Cortex of kidney (tissue), 1 donor: ENCODE data around the gene C2orf72.
"Not testable (repeated sequence)": the region's sequence is repeated elsewhere in the genome, so short reads cannot be mapped to it uniquely, and the experiment has no call there.

Source experiments
- DNase-seq: peaks from one replicate; lab custom pipeline; 2025; lab: John Stamatoyannopoulos, UW

C2orf72 gene

DNA sequence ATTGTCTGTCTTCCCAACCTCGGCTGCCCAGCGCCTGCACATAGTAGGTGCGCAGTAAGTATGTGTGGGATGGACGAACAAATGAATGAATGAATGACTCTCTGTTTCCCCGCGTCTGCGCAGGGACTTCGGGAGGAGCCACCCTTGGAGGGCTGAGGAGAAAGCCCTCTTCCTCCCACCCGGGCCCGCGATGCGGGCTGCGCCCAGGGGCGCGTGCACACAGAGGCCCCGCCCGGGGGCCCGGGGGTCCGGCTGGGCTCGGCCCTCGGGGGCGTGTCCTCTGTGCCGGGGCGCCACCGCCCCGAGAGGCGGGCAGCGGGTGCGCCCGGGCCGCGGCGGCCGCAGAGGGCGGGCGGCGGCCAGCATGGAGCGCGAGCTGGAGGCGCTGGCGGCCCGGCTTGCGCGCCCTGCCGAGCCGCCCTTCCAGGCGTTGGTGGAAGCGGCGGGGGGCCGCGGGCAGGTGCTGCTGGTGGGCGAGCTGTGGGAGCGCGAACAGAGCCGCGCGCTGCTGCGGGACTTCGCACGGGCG, at the start of gene C2orf72:
Gene C2orf72 (plus strand): TSS at position 322 of the 529 bp plus-strand sequence. CDS start 43 bp downstream, at position 365.
- no peak for DNase-seq

- no peak for DNase-seq
Observed at GRCh38 chr2:230989731-230990130, 47.6 kb upstream of the C2orf72 start.

- no peak for DNase-seq
Observed at GRCh38 chr2:230990131-230990898, 47.0 kb upstream of the C2orf72 start.

DNA sequence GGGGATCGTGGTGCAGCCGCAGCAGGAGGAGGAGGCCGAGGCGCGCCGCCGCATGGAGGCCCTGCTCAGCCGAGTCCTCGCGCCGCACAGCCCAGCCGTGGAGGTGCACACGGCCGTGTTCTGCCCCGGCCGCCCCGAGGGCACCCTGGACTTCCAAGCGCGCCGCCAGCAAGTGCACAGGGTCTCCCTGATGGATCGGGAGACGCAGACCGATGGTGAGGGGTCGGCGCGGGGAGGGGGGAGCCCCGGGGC, 46.5 kb upstream of the C2orf72 start:
- DNase-seq: no peak

DNA sequence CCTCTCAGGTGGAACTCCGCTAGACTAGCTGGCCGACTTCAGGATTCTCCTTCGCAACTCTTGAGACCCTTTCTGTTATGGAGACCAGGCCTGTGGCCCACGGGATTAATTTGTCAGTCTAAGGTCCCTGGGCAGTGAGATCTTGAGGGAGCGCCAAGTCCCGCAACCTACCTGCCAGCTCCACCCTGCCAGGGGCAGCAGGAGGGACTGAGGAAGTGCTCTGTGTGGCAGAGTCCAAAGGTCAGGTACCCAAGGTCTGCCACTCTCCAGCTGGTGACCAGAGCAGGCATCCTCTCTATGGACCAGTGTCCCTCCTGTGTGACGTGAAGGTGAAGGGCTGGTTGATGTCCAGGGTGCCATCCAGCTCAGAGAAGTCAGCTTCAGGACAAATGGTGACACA, 45.7 kb upstream of the C2orf72 start:
- DNase-seq: no peak

- no peak for DNase-seq
Observed at GRCh38 chr2:230995821-230996220, 41.5 kb upstream of the C2orf72 start, which contains the start of gene SPATA3. TSS of gene SPATA3 (plus strand) at chr2:230996121. CDS start at chr2:230996234, 113 bp downstream.

DNA sequence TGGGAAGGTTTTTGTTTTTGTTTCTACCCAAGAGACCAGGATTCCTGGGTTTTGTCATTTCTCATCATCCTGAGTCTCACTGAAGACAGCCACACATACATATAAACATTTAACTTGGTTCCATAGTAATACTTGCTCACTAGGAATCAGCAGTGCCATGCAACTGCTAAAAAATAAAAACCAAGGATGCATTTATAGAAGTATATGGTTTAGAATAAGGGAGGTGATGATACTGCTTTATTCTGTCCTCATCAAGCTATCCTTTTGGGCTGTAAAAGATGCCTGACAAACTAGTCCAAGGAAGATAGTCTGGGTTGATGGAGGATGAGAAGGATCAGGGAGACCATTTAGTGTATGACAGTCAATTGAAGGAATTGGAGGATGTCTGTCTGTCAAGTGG, 40.7 kb upstream of the C2orf72 start:
- no peak for DNase-seq

GRCh38 chr2:230998882-230999281, 38.4 kb upstream of the C2orf72 start:
- no peak for DNase-seq

DNA sequence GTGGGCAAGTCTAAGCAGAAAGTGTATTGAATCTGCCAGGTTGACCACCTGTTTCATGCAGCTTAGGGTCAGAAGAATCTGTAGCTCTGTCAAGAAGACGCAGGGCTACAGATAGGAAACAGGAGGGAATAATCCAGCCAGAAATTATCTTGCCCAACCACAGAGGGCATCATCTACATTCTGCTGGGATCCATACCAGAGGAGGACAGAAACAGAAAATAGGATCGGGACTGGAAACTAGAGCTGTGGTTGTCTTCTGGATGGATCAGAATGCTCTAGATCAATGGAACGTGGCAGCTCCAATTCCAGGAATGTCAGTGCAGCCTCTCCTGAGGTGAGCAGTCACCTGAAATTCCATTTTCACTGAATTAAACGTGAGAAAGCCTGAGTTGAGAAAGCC, 37.8 kb upstream of the C2orf72 start:
- DNase-seq: no peak

DNA sequence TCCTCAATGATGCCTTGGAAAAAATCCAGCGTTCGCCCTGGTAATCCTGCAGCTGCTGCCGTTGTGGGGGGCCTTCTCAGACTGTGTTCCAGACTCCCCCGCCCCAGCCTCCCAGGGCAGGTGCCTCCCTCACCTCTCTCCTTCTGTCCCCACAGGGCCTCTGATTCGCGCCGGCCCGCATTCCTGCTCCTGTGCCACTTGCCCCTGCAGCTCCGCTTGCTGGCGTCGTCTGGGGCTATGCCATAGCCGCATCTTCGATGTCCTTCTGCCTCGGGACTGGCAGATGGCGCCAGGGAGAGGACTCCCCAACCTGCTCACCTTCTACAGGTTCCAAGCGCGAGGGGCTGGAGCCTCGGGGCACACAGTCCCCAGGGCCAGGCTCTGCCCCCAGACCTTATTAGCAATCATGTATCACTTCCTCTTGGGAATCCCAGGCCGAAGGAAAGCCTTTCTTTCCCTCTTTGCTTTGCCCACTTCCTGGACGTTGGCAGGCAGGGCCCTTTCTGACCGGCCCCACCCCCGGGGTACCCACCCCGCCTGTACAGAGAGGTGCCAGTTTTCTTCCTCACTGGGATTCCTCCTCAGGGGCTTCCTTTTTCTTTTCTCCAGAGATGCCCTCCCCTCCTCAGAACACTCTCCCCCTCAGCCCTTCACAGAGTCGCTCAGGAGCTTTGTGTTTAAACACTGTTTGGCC, 37.0 kb upstream of the C2orf72 start:
- no peak for DNase-seq

DNA sequence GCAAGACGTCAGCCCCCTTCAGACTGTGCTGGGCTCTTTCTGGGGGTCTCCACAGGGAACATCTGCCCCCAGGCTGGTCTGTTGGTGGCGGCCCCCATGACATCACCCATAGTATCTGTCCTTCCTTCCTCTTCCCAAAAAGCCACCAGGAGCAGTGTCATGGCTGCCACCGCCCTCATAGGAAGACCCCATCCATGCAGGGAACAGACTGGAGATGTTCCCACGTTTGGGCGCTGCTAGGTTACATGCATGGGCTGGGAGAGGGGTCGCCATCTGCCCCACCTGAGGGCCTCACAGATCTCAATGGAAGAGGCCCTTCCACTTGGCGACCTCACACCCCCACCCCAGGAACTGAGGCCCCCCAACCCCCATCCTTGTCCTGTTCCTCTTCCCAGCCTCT, 36.3 kb upstream of the C2orf72 start:
- no peak for DNase-seq

DNA sequence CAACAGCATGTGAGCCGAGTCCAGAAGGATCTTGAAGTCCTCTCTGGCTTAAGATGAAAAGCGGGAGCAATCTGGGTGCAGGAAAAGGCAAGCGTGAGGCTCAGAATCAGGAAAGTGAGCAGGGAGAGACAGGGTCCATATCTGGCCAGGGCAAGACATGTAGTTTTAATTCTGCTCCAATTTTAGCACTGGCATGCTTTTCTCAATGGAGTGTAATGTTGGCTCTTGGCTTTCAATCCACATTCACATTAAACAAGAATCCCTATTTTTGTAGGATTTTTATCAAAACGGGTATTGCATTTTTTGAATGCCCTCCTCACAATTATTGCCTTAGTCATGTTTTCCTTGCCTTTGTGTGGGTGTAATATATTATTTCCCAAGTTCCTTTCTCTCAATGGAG, 35.4 kb upstream of the C2orf72 start:
- DNase-seq: no peak

GRCh38 chr2:231002641-231003040, 34.7 kb upstream of the C2orf72 start:
- no peak for DNase-seq

- no peak for DNase-seq
Observed at GRCh38 chr2:231003186-231003585, 34.1 kb upstream of the C2orf72 start.

GRCh38 chr2:231004930-231005329, 32.4 kb upstream of the C2orf72 start:
- DNase-seq: not testable (repeated sequence)

DNA sequence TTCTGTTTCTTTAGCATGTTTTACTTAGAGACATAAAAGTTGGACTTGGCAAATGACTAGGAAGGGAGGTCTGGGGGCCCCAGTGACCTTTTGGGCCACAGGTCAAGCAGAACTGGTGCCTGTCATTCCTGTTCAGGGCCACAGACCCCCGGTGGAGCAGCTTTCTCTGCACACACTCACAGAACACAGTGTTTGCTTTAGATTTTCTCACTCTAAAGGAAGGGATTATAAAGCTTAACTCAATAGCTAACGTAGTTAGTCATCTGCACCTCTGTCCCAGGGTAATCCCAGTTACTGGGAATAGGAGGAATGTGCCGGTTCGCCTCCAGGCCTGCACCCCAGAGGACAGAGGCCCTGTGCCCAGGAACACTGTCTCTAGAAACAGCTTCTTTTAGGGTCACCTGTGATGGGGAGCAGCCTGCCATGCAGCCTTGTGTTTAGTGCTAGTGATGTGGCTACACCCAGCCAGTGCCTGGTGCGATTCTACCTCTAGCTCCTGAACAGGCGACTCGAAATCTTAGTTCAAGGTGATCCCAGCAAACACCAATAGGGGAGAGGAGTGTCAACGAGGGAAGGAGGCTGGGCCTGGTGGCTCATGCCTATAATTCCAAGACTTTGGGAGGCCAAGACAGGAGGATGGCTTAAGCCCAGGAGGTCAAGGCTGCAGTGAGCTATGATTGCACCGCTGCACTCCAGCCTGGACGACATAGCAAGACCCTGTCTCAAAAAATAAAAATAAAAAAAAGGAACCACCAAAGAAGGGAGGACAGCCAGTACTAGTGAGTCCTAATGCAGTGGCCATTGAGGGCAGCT, 29.8 kb upstream of the C2orf72 start:
- DNase-seq: no peak

- no peak for DNase-seq
Observed at GRCh38 chr2:231008131-231008530, 29.2 kb upstream of the C2orf72 start.

- DNase-seq: no peak
Observed at GRCh38 chr2:231009236-231009919, 27.9 kb upstream of the C2orf72 start.

GRCh38 chr2:231010201-231010730, 27.1 kb upstream of the C2orf72 start:
- no peak for DNase-seq

DNA sequence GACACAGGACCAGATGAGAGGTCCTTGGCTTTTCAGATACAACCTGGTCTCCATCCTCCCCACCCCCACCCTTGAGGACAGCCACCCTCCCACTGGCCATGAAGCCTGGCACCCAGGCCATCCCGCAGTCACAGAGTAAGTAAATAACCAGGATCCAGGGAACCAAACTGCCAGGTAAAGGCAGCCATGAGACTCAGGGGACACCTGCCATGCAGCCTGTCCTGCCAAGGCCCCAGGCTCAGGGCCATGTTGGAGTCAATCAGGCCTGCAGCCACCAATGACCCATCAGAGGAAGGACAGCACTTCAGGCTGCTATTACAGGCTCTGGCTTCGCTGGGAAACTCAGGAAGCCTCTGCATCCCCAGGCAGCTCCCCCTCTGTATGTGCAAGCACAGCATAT, 25.8 kb upstream of the C2orf72 start:
- DNase-seq: no peak

DNA sequence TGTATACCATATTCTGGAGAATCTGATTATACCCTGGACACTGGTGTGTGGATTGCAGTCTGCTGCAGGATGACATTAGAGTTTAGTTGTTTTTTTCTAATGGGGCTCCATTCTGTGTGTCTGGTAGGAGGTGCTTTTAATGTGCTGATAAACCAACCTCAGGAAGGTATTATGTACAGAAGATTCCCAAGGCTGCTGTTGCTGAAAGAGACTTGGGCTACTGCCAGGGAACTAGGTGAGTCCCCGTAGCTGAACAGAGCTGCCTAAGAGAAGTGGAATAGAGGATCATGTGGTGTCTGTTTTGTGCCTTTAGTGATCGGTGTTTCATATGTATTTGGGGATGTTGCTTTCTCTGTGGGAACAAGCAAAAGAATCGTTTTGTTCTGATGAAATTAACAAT, 24.9 kb upstream of the C2orf72 start:
- DNase-seq: no peak

DNA sequence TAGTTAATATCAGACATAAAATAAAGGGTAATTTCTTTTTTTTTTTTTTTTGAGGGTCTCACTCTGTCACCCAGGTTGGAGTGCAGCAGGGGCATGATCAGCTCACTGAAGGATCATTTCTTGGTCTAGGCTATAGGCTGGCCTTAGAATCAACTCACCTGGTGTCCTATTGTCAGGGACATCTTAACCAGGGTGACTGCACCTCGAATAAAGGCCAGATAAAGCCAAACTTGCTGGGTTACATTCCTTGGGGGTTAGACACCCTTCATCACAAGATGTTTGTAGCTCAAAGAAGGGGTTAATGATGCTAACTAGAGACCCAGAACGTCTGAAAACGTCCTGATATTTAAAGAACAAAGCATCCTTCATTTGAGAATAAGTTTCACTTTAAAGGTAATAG, 23.5 kb upstream of the C2orf72 start:
- DNase-seq: no peak
